ENCODE results near the gene ZNF471. TPM values are rescaled to one million over a fixed set of nuclear protein-coding genes. Genes with fewer than 3 reads are reported as not detected.

ZNF471 gene
- total and polyA plus RNA-seq, 2 experiments from 2014 or later, result 1.7 to 2.1 TPM

- Histone ChIP-seq H3K36me3 (replicated peaks; ENCODE audit: insufficient read depth, low read depth) (no peaks in the 10 kb centered on the region), H3K4me3 (peak within 1 kb of the TSS; percentile 83), H3K4me2 (peak within 1 kb of the TSS; percentile 78), H3K79me2 (peaks cover 22% of the 10 kb centered on the region), H2AFZ (peak within 1 kb of the TSS; percentile 43), H3K27me3 (no peaks in the 10 kb centered on the region), H3K27ac (peak within 1 kb of the TSS; percentile 86), H3K9me2 (replicated peaks; ENCODE audit: insufficient read depth) (no peaks in the 10 kb centered on the region), H4K20me1 (ENCODE audit: insufficient read depth, poor library complexity, severe bottlenecking) (no peaks in the 10 kb centered on the region), H3K9me3 (ENCODE audit: low read depth) (peaks cover 5% of the 10 kb centered on the region), H3K4me1 (ENCODE audit: insufficient read depth) (no peaks in the 10 kb centered on the region)
- peak; percentile 43 for DNase-seq (ENCODE audit: low spot score)
- 36% methylated on average over 49 of the region's 69 CpGs for WGBS (ENCODE audit: low lambda C conversion rate, missing lambda C conversion rate)
- no peak for TF ChIP-seq CTCF (IDR thresholded peaks at IDR 0.05; ENCODE audit: poor library complexity)
- TF ChIP-seq EZH2phosphoT487 (IDR thresholded peaks at IDR 0.05; ENCODE audit: low read depth, severe bottlenecking, unreplicated experiment), result no peak
- TF ChIP-seq EZH2 (IDR thresholded peaks at IDR 0.05; ENCODE audit: borderline replicate concordance), result no peak
Observed at GRCh38 chr19:56476651-56477428, 30.8 kb upstream of the ZNF471 start, which contains the start of gene ZNF667. Gene ZNF667 (minus strand): TSS chr19:56477345. CDS start chr19:56462370, 14,975 bp downstream.

DNA sequence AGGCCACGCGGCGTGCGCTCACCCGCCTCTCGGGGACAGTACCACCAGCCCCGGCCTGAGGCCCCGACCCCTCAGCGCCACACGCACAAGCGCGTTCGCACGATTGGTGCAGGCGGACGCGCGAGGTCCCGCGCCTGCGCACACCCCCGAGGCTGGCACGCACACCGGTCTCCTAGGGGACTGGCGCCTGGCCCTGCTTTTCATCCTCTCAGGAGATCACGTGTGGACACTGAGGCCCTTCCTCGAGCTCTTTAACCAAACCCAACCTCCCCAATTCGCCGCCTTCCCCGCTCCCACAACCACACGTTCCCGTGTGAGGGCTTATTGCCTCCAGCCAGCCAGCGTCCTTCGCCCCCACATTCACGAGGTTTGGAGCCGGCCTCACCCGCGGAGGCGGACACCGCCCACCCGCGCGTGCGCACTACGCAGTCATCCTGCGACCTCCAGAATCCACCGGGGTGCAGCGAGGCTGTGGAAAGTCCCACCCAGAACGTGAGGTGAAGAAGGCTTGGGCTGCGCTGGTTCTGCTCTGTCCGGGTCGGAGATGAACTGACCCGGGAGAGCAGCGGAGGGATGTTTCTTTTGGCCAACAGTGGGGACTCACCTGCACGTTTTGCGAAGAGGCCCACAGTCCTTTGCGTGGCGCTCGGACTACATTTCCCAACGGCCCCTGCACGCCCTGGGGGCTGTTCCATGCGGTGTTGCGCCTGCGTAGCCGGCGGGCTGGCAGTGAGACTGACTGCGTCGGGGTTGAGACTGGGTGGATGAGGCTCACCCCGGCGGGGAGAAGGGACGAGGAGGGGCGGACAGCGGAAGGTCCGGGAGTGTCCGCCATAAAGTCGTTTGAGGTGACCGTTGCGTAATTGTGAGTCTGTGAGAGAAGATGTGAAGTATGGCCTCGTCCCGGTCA lies 30.0 kb upstream of the ZNF471 start:
- peak overlapping the region; percentile 78 for H3K4me2 ChIP-seq
- 52% methylated on average over 74 of the region's 80 CpGs for WGBS (ENCODE audit: low lambda C conversion rate, missing lambda C conversion rate)
- peak; percentile 89 for DNase-seq (ENCODE audit: low spot score)

DNA sequence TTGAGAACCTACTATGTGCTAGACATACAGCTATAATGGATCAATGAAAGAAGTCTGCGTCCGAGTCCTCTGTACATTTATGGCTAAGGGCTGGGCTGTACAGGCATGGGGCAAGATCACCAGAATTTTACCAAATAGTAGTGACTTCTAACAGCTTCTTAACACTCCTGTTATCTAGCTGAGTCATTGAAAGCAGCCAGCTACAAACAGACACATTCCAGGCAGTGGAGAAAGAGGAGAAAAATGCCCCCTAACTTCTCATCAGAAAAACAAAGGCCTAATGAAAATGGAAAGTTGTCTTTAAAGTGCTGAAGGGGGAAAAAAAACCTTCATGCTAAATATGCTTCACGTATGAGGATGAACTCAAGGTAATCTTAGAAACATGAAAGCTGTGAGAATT lies 16.3 kb upstream of the ZNF471 start:
- H3K79me2 ChIP-seq, result no peaks in the 10 kb centered on the region
- no peaks in the 10 kb centered on the region for H3K36me3 ChIP-seq (replicated peaks; ENCODE audit: insufficient read depth, low read depth)
- TF ChIP-seq EZH2phosphoT487 (IDR thresholded peaks at IDR 0.05; ENCODE audit: low read depth, severe bottlenecking, unreplicated experiment) (no peak), CTCF (IDR thresholded peaks at IDR 0.05; ENCODE audit: poor library complexity) (no peak), EZH2 (IDR thresholded peaks at IDR 0.05; ENCODE audit: borderline replicate concordance) (no peak)
- no peaks in the 10 kb centered on the region for H4K20me1 ChIP-seq (ENCODE audit: insufficient read depth, poor library complexity, severe bottlenecking)
- no peak overlapping the region for H3K4me2 ChIP-seq
- DNase-seq (ENCODE audit: low spot score), result no peak
- H3K27ac ChIP-seq, result no peak overlapping the region
- 71% methylated on average over 3 of the region's 3 CpGs for WGBS (ENCODE audit: low lambda C conversion rate, missing lambda C conversion rate)
- peaks cover 23% of the 10 kb centered on the region for H3K9me3 ChIP-seq (ENCODE audit: low read depth)
- H3K4me1 ChIP-seq (ENCODE audit: insufficient read depth), result no peaks in the 10 kb centered on the region
- no peak overlapping the region for H3K4me3 ChIP-seq
- H2AFZ ChIP-seq, result no peak overlapping the region
- no peaks in the 10 kb centered on the region for H3K9me2 ChIP-seq (replicated peaks; ENCODE audit: insufficient read depth)
- H3K27me3 ChIP-seq, result no peaks in the 10 kb centered on the region

More for the DNA sequence above, 30.0 kb upstream of the ZNF471 start:
- TF ChIP-seq CTCF (IDR thresholded peaks at IDR 0.05; ENCODE audit: poor library complexity) (no peak), EZH2 (IDR thresholded peaks at IDR 0.05; ENCODE audit: borderline replicate concordance) (no peak), EZH2phosphoT487 (IDR thresholded peaks at IDR 0.05; ENCODE audit: low read depth, severe bottlenecking, unreplicated experiment) (no peak)
- peak overlapping the region; percentile 83 for H3K4me3 ChIP-seq
- H4K20me1 ChIP-seq (ENCODE audit: insufficient read depth, poor library complexity, severe bottlenecking), result no peaks in the 10 kb centered on the region
- H3K36me3 ChIP-seq (replicated peaks; ENCODE audit: insufficient read depth, low read depth), result no peaks in the 10 kb centered on the region
- H3K27me3 ChIP-seq, result no peaks in the 10 kb centered on the region
- H3K4me1 ChIP-seq (ENCODE audit: insufficient read depth), result no peaks in the 10 kb centered on the region
- H3K9me3 ChIP-seq (ENCODE audit: low read depth), result peaks cover 3% of the 10 kb centered on the region
- H3K27ac ChIP-seq, result peak overlapping the region; percentile 86
- H3K9me2 ChIP-seq (replicated peaks; ENCODE audit: insufficient read depth), result no peaks in the 10 kb centered on the region
- H2AFZ ChIP-seq, result peak overlapping the region; percentile 43
- peaks cover 22% of the 10 kb centered on the region for H3K79me2 ChIP-seq
